ENCODE measurements around the gene SERPINE2.

The SERPINE2 gene

GRCh38 chr2:224063298-224063648 is 24.2 kb upstream of the SERPINE2 start:
- no peak for DNase-seq (ENCODE audit: low spot score)
- Histone ChIP-seq H3K4me2 (ENCODE audit: insufficient read depth, low read length, poor library complexity, severe bottlenecking) (no peak overlapping the region), H3K18ac (ENCODE audit: low read length) (no peak overlapping the region), H3K9ac (ENCODE audit: low read depth, low read length, poor library complexity) (no peak overlapping the region), H3K23ac (ENCODE audit: low read depth, low read length, poor library complexity) (no peak overlapping the region), H4K91ac (ENCODE audit: low read depth, low read length, poor library complexity) (no peak overlapping the region), H3K36me3 (replicated peaks in 1 of 2; ENCODE audit: control insufficient read depth in 2 of 2, insufficient read depth in 2 of 2, low read length in 2 of 2) (no peaks in the 10 kb centered on the region), H2BK120ac (ENCODE audit: low read depth, low read length) (no peak overlapping the region), H2BK15ac (ENCODE audit: low read length) (no peak overlapping the region), H3K27me3 (ENCODE audit: control insufficient read depth in 3 of 3, insufficient read depth in 3 of 3, low read depth in 1 of 3, low read length in 3 of 3) (peaks cover 0 to 10% (median 0%) of the 10 kb centered on the region in 3 experiments), H2AK5ac (ENCODE audit: low read depth, low read length) (no peak overlapping the region), H3K4ac (ENCODE audit: low read length) (no peak overlapping the region), H3K79me1 (ENCODE audit: low read depth, low read length) (no peaks in the 10 kb centered on the region), H2AFZ (ENCODE audit: low read length) (no peak overlapping the region), H3K9me3 (replicated peaks in 1 of 2; ENCODE audit: control insufficient read depth in 2 of 2, insufficient read depth in 1 of 2, low read depth in 1 of 2, low read length in 2 of 2) (no peaks in the 10 kb centered on the region), H2BK5ac (ENCODE audit: low read length) (no peak overlapping the region), H2BK12ac (ENCODE audit: low read length) (no peak overlapping the region), H3K4me1 (ENCODE audit: control insufficient read depth in 2 of 2, insufficient read depth in 1 of 2, low read depth in 1 of 2, low read length in 2 of 2) (no peaks in the 10 kb centered on the region), H3K4me3 (ENCODE audit: low read length in 2 of 2) (no peak overlapping the region), H4K8ac (ENCODE audit: low read depth, low read length) (no peak overlapping the region), H3K27ac (replicated peaks; ENCODE audit: low read length) (no peak overlapping the region), H3K14ac (ENCODE audit: low read length) (no peak overlapping the region)
- WGBS, 2 donors (ENCODE audit: extremely low coverage in 2 of 2, insufficient read length in 2 of 2, insufficient replicate concordance in 1 of 2): no CpG with 5 or more reads among the region's 4 CpGs

GRCh38 chr2:224062481-224063297 is 23.6 kb upstream of the SERPINE2 start:
- Histone ChIP-seq H3K4me1 (ENCODE audit: control insufficient read depth in 2 of 2, insufficient read depth in 1 of 2, low read depth in 1 of 2, low read length in 2 of 2) (no peaks in the 10 kb centered on the region), H3K36me3 (replicated peaks in 1 of 2; ENCODE audit: control insufficient read depth in 2 of 2, insufficient read depth in 2 of 2, low read length in 2 of 2) (no peaks in the 10 kb centered on the region)

DNA sequence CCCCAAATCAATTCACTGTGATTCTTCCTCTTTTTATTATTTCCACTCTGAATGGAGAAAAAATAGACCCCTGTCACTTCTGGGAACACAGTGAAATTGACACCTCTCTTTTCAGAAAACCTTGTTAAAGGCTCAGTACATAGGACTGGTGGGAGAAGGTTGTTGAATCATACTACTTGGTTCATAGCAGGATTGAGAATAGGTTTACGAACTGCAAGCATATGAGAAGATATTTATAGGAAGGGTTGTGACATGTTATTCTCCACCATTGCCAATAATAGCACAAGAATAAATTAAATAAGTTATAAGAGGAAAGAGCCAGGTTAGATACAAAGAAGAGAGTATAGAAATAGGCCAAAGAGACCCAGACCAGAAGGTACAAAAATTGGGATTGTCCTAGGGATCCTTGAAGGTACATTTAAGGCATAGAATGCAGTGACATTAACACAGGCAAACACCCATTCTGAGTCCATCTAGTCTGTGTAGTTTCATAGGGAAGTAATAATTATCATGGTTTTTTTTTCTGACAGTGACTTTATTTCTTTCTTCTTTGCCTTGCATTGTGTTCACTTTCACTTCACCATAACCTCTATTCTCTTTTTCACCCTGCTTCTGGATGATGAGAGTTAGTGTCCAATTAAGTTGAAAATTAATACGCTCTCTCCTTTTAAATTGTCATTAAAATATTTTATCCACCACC is 21.8 kb upstream of the SERPINE2 start:
- Histone ChIP-seq H2BK120ac (ENCODE audit: low read depth, low read length) (no peak overlapping the region), H3K27ac (replicated peaks; ENCODE audit: low read length) (no peak overlapping the region), H3K4ac (ENCODE audit: low read length) (no peak overlapping the region), H2AK5ac (ENCODE audit: low read depth, low read length) (no peak overlapping the region), H3K4me3 (ENCODE audit: low read length in 2 of 2) (no peak overlapping the region), H4K91ac (ENCODE audit: low read depth, low read length, poor library complexity) (no peak overlapping the region), H2AFZ (ENCODE audit: low read length) (no peak overlapping the region), H3K18ac (ENCODE audit: low read length) (no peak overlapping the region), H2BK12ac (ENCODE audit: low read length) (no peak overlapping the region), H3K4me1 (ENCODE audit: control insufficient read depth in 2 of 2, insufficient read depth in 1 of 2, low read depth in 1 of 2, low read length in 2 of 2) (no peaks in the 10 kb centered on the region), H3K27me3 (ENCODE audit: control insufficient read depth in 3 of 3, insufficient read depth in 3 of 3, low read depth in 1 of 3, low read length in 3 of 3) (peaks cover 0 to 10% (median 0%) of the 10 kb centered on the region in 3 experiments), H2BK5ac (ENCODE audit: low read length) (no peak overlapping the region), H3K79me1 (ENCODE audit: low read depth, low read length) (no peaks in the 10 kb centered on the region), H3K14ac (ENCODE audit: low read length) (no peak overlapping the region), H3K36me3 (replicated peaks in 1 of 2; ENCODE audit: control insufficient read depth in 2 of 2, insufficient read depth in 2 of 2, low read length in 2 of 2) (no peaks in the 10 kb centered on the region), H2BK15ac (ENCODE audit: low read length) (no peak overlapping the region), H3K9ac (ENCODE audit: low read depth, low read length, poor library complexity) (no peak overlapping the region), H3K23ac (ENCODE audit: low read depth, low read length, poor library complexity) (no peak overlapping the region), H3K9me3 (replicated peaks in 1 of 2; ENCODE audit: control insufficient read depth in 2 of 2, insufficient read depth in 1 of 2, low read depth in 1 of 2, low read length in 2 of 2) (no peaks in the 10 kb centered on the region), H3K4me2 (ENCODE audit: insufficient read depth, low read length, poor library complexity, severe bottlenecking) (no peak overlapping the region), H4K8ac (ENCODE audit: low read depth, low read length) (no peak overlapping the region)
- WGBS, 2 donors (ENCODE audit: extremely low coverage in 2 of 2, insufficient read length in 2 of 2, insufficient replicate concordance in 1 of 2): no CpG with 5 or more reads among the region's 2 CpGs
- no peak for DNase-seq (ENCODE audit: low spot score)

More at GRCh38 chr2:224062481-224063297, 23.6 kb upstream of the SERPINE2 start:
- no peak overlapping the region for H2BK120ac ChIP-seq (ENCODE audit: low read depth, low read length)
- WGBS, 2 donors (ENCODE audit: extremely low coverage in 2 of 2, insufficient read length in 2 of 2, insufficient replicate concordance in 1 of 2): no CpG with 5 or more reads among the region's 5 CpGs
- H3K27me3 ChIP-seq (ENCODE audit: control insufficient read depth in 3 of 3, insufficient read depth in 3 of 3, low read depth in 1 of 3, low read length in 3 of 3): peaks cover 0 to 10% (median 0%) of the 10 kb centered on the region in 3 experiments
- H2AK5ac ChIP-seq (ENCODE audit: low read depth, low read length): no peak overlapping the region
- no peak overlapping the region for H3K23ac ChIP-seq (ENCODE audit: low read depth, low read length, poor library complexity)
- no peak overlapping the region for H2BK12ac ChIP-seq (ENCODE audit: low read length)
- no peak overlapping the region for H3K9ac ChIP-seq (ENCODE audit: low read depth, low read length, poor library complexity)
- DNase-seq (ENCODE audit: low spot score): no peak
- H3K18ac ChIP-seq (ENCODE audit: low read length): no peak overlapping the region
- H3K9me3 ChIP-seq (replicated peaks in 1 of 2; ENCODE audit: control insufficient read depth in 2 of 2, insufficient read depth in 1 of 2, low read depth in 1 of 2, low read length in 2 of 2): no peaks in the 10 kb centered on the region
- H3K4me3 ChIP-seq (ENCODE audit: low read length in 2 of 2): no peak overlapping the region
- no peaks in the 10 kb centered on the region for H3K79me1 ChIP-seq (ENCODE audit: low read depth, low read length)
- no peak overlapping the region for H2AFZ ChIP-seq (ENCODE audit: low read length)
- H3K4ac ChIP-seq (ENCODE audit: low read length): no peak overlapping the region
- no peak overlapping the region for H3K14ac ChIP-seq (ENCODE audit: low read length)
- H4K8ac ChIP-seq (ENCODE audit: low read depth, low read length): no peak overlapping the region
- no peak overlapping the region for H3K4me2 ChIP-seq (ENCODE audit: insufficient read depth, low read length, poor library complexity, severe bottlenecking)
- H4K91ac ChIP-seq (ENCODE audit: low read depth, low read length, poor library complexity): no peak overlapping the region
- no peak overlapping the region for H2BK15ac ChIP-seq (ENCODE audit: low read length)
- no peak overlapping the region for H2BK5ac ChIP-seq (ENCODE audit: low read length)
- no peak overlapping the region for H3K27ac ChIP-seq (replicated peaks; ENCODE audit: low read length)

GRCh38 chr2:224059178-224059577 is 20.1 kb upstream of the SERPINE2 start:
- Histone ChIP-seq H3K27ac (replicated peaks; ENCODE audit: low read length) (no peak overlapping the region), H3K27me3 (ENCODE audit: control insufficient read depth in 3 of 3, insufficient read depth in 3 of 3, low read depth in 1 of 3, low read length in 3 of 3) (peaks cover 0 to 3% (median 0%) of the 10 kb centered on the region in 3 experiments), H4K91ac (ENCODE audit: low read depth, low read length, poor library complexity) (no peak overlapping the region), H3K4me2 (ENCODE audit: insufficient read depth, low read length, poor library complexity, severe bottlenecking) (no peak overlapping the region), H2BK12ac (ENCODE audit: low read length) (no peak overlapping the region), H4K8ac (ENCODE audit: low read depth, low read length) (no peak overlapping the region), H2BK15ac (ENCODE audit: low read length) (no peak overlapping the region), H3K23ac (ENCODE audit: low read depth, low read length, poor library complexity) (no peak overlapping the region), H3K4me1 (ENCODE audit: control insufficient read depth in 2 of 2, insufficient read depth in 1 of 2, low read depth in 1 of 2, low read length in 2 of 2) (no peaks in the 10 kb centered on the region), H2BK5ac (ENCODE audit: low read length) (no peak overlapping the region), H2BK120ac (ENCODE audit: low read depth, low read length) (no peak overlapping the region), H3K9ac (ENCODE audit: low read depth, low read length, poor library complexity) (no peak overlapping the region), H3K9me3 (replicated peaks in 1 of 2; ENCODE audit: control insufficient read depth in 2 of 2, insufficient read depth in 1 of 2, low read depth in 1 of 2, low read length in 2 of 2) (no peaks in the 10 kb centered on the region), H3K79me1 (ENCODE audit: low read depth, low read length) (no peaks in the 10 kb centered on the region), H3K4me3 (ENCODE audit: low read length in 2 of 2) (no peak overlapping the region), H3K36me3 (replicated peaks in 1 of 2; ENCODE audit: control insufficient read depth in 2 of 2, insufficient read depth in 2 of 2, low read length in 2 of 2) (no peaks in the 10 kb centered on the region), H2AFZ (ENCODE audit: low read length) (no peak overlapping the region), H2AK5ac (ENCODE audit: low read depth, low read length) (no peak overlapping the region), H3K14ac (ENCODE audit: low read length) (no peak overlapping the region), H3K18ac (ENCODE audit: low read length) (no peak overlapping the region), H3K4ac (ENCODE audit: low read length) (no peak overlapping the region)
- no CpG with 5 or more reads among the region's 1 CpG for WGBS, 2 donors (ENCODE audit: extremely low coverage in 2 of 2, insufficient read length in 2 of 2, insufficient replicate concordance in 1 of 2)
- no peak for DNase-seq (ENCODE audit: low spot score)
